Chondrocyte (in vitro differentiated cells): Measurements from ENCODE around the gene PPP1R9A. TPM values are rescaled to one million over a fixed set of nuclear protein-coding genes. Genes with fewer than 3 reads are reported as not detected.

Experiments
- DNase-seq: peaks from one replicate; pipeline ENCODE4 v3.0.0; 2021; ENCODE audit warnings: mixed read lengths, low spot score
- H3K27ac Mint-ChIP-seq: one replicate; pipeline ENCODE4 v1.8.0; 2021; ENCODE audit warnings: mild to moderate bottlenecking, moderate library complexity, mixed read lengths; ENCODE audit not compliant: unreplicated experiment
- H3K27me3 Mint-ChIP-seq: 2 replicates; pipeline ENCODE4 v1.8.0; 2021; ENCODE audit warnings: low read depth, mixed read lengths
- H3K36me3 Mint-ChIP-seq: 2 replicates; pipeline ENCODE4 v1.8.0; 2021; ENCODE audit warnings: low read depth, mixed read lengths
- H3K4me1 Mint-ChIP-seq: 2 replicates; pipeline ENCODE4 v1.8.0; 2021; ENCODE audit warnings: low read depth, mild to moderate bottlenecking, mixed read lengths
- H3K4me3 Mint-ChIP-seq: one replicate; pipeline ENCODE4 v1.8.0; 2021; ENCODE audit warnings: mild to moderate bottlenecking, moderate library complexity, mixed read lengths; ENCODE audit not compliant: unreplicated experiment
- H3K9me3 Mint-ChIP-seq: 2 replicates; pipeline ENCODE4 v1.8.0; 2021; ENCODE audit warnings: low read depth, mixed read lengths
- CTCF ChIP-seq: fragments of 200-600 bp; sonication (generic); IDR thresholded peaks from 2 replicates; pipeline ENCODE4 v1.5.0; 2021; ENCODE audit warnings: antibody characterized with exemption, mild to moderate bottlenecking, moderate library complexity
- total RNA-seq: library from RNA; stranded (reverse); gene quantifications from 3 replicates; pipeline ENCODE4 v1.2.1, GENCODE V29; 2021

Gene PPP1R9A
- total RNA-seq, 1 donor from 2014 or later: 4.1 TPM

GRCh38 chr7:94941844-94942632 is 34.6 kb downstream of the PPP1R9A start:
- TF ChIP-seq CTCF: no peak

GRCh38 chr7:94943134-94943533 is 35.7 kb downstream of the PPP1R9A start:
- H3K9me3 Mint-ChIP-seq: no peaks in the 10 kb centered on the region
- DNase-seq: no peak
- no peak for TF ChIP-seq CTCF
- H3K4me3 Mint-ChIP-seq: no peak overlapping the region
- H3K36me3 Mint-ChIP-seq: no peaks in the 10 kb centered on the region
- no peaks in the 10 kb centered on the region for H3K4me1 Mint-ChIP-seq
- no peaks in the 10 kb centered on the region for H3K27me3 Mint-ChIP-seq
- no peak overlapping the region for H3K27ac Mint-ChIP-seq

More at GRCh38 chr7:94941844-94942632, 34.6 kb downstream of the PPP1R9A start:
- no peaks in the 10 kb centered on the region for H3K27me3 Mint-ChIP-seq
- no peak overlapping the region for H3K4me3 Mint-ChIP-seq
- DNase-seq: no peak
- H3K4me1 Mint-ChIP-seq: no peaks in the 10 kb centered on the region
- no peak overlapping the region for H3K27ac Mint-ChIP-seq
- no peaks in the 10 kb centered on the region for H3K36me3 Mint-ChIP-seq
- H3K9me3 Mint-ChIP-seq: no peaks in the 10 kb centered on the region

- H3K9me3 Mint-ChIP-seq: peaks cover 17% of the 10 kb centered on the region
- no peaks in the 10 kb centered on the region for H3K27me3 Mint-ChIP-seq
- DNase-seq: no peak
- no peak overlapping the region for H3K27ac Mint-ChIP-seq
- no peak for TF ChIP-seq CTCF
- H3K36me3 Mint-ChIP-seq: peaks cover 1% of the 10 kb centered on the region
- no peak overlapping the region for H3K4me3 Mint-ChIP-seq
- H3K4me1 Mint-ChIP-seq: no peaks in the 10 kb centered on the region
Measured at GRCh38 chr7:94949532-94949931, 42.1 kb downstream of the PPP1R9A start.

- Mint-ChIP-seq H3K27ac (no peak overlapping the region), H3K36me3 (peaks cover 1% of the 10 kb centered on the region)
Measured at GRCh38 chr7:94955807-94956206, 48.4 kb downstream of the PPP1R9A start.

GRCh38 chr7:94957061-94957460 is 49.7 kb downstream of the PPP1R9A start:
- peaks cover 16% of the 10 kb centered on the region for H3K9me3 Mint-ChIP-seq
- no peak for DNase-seq
- H3K4me3 Mint-ChIP-seq: no peak overlapping the region
- H3K27ac Mint-ChIP-seq: no peak overlapping the region
- TF ChIP-seq CTCF: no peak
- peaks cover under 1% of the 10 kb centered on the region for H3K36me3 Mint-ChIP-seq
- H3K27me3 Mint-ChIP-seq: no peaks in the 10 kb centered on the region
- H3K4me1 Mint-ChIP-seq: peaks cover 14% of the 10 kb centered on the region

More at GRCh38 chr7:94955807-94956206, 48.4 kb downstream of the PPP1R9A start:
- Mint-ChIP-seq H3K4me1 (peaks cover 7% of the 10 kb centered on the region), H3K27me3 (no peaks in the 10 kb centered on the region), H3K9me3 (peaks cover 17% of the 10 kb centered on the region), H3K4me3 (no peak overlapping the region)
- no peak for DNase-seq
- no peak for TF ChIP-seq CTCF
